Neuronal stem cell (in vitro differentiated cells): ENCODE measurements around the gene NXPE4.
"Not testable (repeated sequence)": the region's sequence is repeated elsewhere in the genome, so short reads cannot be mapped to it uniquely, and the experiment has no call there.

Source experiments
- DNase-seq: peaks from one replicate; pipeline ENCODE4 v3.0.0-alpha.2; 2013; ENCODE audit warnings: low spot score
- H2AFZ ChIP-seq: one replicate; pipeline ENCODE4 v1.6.1; 2013; ENCODE audit warnings: mild to moderate bottlenecking, low read length, inconsistent platforms
- H2AK5ac ChIP-seq: 2 replicates; pipeline ENCODE4 v1.6.1; 2013; ENCODE audit warnings: low read depth, mild to moderate bottlenecking, inconsistent platforms, low read length, moderate library complexity, mixed read lengths
- H2BK120ac ChIP-seq: 2 replicates; pipeline ENCODE4 v1.6.1; 2013; ENCODE audit warnings: low read depth, mild to moderate bottlenecking, inconsistent platforms, low read length, moderate library complexity, mixed read lengths
- H2BK12ac ChIP-seq: one replicate; pipeline ENCODE4 v1.6.1; 2013; ENCODE audit warnings: low read length, inconsistent platforms
- H2BK15ac ChIP-seq: 2 replicates; pipeline ENCODE4 v1.6.1; 2013; ENCODE audit warnings: mild to moderate bottlenecking, low read length, inconsistent platforms, mixed read lengths
- H2BK5ac ChIP-seq: one replicate; pipeline ENCODE4 v1.6.1; 2013; ENCODE audit warnings: inconsistent platforms, mild to moderate bottlenecking, low read length, moderate library complexity
- H3K14ac ChIP-seq: one replicate; pipeline ENCODE4 v1.6.1; 2013; ENCODE audit warnings: low read length, inconsistent platforms
- H3K18ac ChIP-seq: 2 replicates; pipeline ENCODE4 v1.6.1; 2013; ENCODE audit warnings: low read length, inconsistent platforms
- H3K23ac ChIP-seq: 2 replicates; pipeline ENCODE4 v1.6.1; 2013; ENCODE audit warnings: low read depth, mild to moderate bottlenecking, mixed read lengths, low read length, inconsistent platforms; ENCODE audit not compliant: poor library complexity
- H3K27ac ChIP-seq: replicated peaks from 3 replicates; pipeline ENCODE4 v1.5.1; 2013; ENCODE audit warnings: low read length, inconsistent platforms
- H3K27me3 ChIP-seq, 3 experiments: 2 replicates each; pipeline ENCODE4 v1.6.1; 2013; ENCODE audit warnings: low read length in 3 of 3, mild to moderate bottlenecking in 2 of 3, inconsistent platforms in 1 of 3, low read depth in 1 of 3, mixed read lengths in 1 of 3, moderate library complexity in 1 of 3; ENCODE audit not compliant: control insufficient read depth in 3 of 3, insufficient read depth in 3 of 3
- H3K36me3 ChIP-seq, 2 donors: replicated peaks in 1 of 2; 2 replicates each; pipeline ENCODE4 v1.6.1; 2013; ENCODE audit warnings: low read length in 2 of 2; ENCODE audit not compliant: control insufficient read depth in 2 of 2, insufficient read depth in 2 of 2
- H3K4ac ChIP-seq: 2 replicates; pipeline ENCODE4 v1.6.1; 2013; ENCODE audit warnings: inconsistent platforms, mild to moderate bottlenecking, low read length, moderate library complexity
- H3K4me1 ChIP-seq, 2 donors: 1 replicate in 1 of 2; 2 replicates in 1 of 2; pipeline ENCODE4 v1.6.1; 2013; ENCODE audit warnings: low read length in 2 of 2, low read depth in 1 of 2; ENCODE audit not compliant: control insufficient read depth in 2 of 2, insufficient read depth in 1 of 2
- H3K4me2 ChIP-seq: one replicate; pipeline ENCODE4 v1.6.1; 2013; ENCODE audit warnings: mild to moderate bottlenecking, low read length, inconsistent platforms; ENCODE audit not compliant: insufficient read depth, poor library complexity, severe bottlenecking
- H3K4me3 ChIP-seq, 2 donors: 2 replicates each; pipeline ENCODE4 v1.5.1; 2013; ENCODE audit warnings: low read length in 2 of 2, mild to moderate bottlenecking in 2 of 2, inconsistent platforms in 1 of 2, moderate library complexity in 1 of 2
- H3K79me1 ChIP-seq: one replicate; pipeline ENCODE4 v1.6.1; 2013; ENCODE audit warnings: low read depth, mild to moderate bottlenecking, inconsistent platforms, low read length, moderate library complexity
- H3K9ac ChIP-seq: one replicate; pipeline ENCODE4 v1.6.1; 2013; ENCODE audit warnings: mild to moderate bottlenecking, low read depth, low read length, inconsistent platforms; ENCODE audit not compliant: poor library complexity
- H3K9me3 ChIP-seq, 2 donors: replicated peaks in 1 of 2; 2 replicates each; pipeline versions ENCODE3 to v1.6.1; 2013; ENCODE audit warnings: low read length in 2 of 2, mild to moderate bottlenecking in 2 of 2, inconsistent platforms in 1 of 2, low read depth in 1 of 2, mixed read lengths in 1 of 2, moderate library complexity in 1 of 2; ENCODE audit not compliant: control insufficient read depth in 2 of 2, insufficient read depth in 1 of 2
- H4K8ac ChIP-seq: one replicate; pipeline ENCODE4 v1.6.1; 2013; ENCODE audit warnings: low read depth, mild to moderate bottlenecking, inconsistent platforms, low read length, moderate library complexity
- H4K91ac ChIP-seq: one replicate; pipeline ENCODE4 v1.6.1; 2013; ENCODE audit warnings: low read length, low read depth, mild to moderate bottlenecking, inconsistent platforms; ENCODE audit not compliant: poor library complexity
- WGBS, 2 donors: extraction: QIAGEN DNeasy Blood & Tissue Kit; methylation state at CpG; one replicate each; pipeline ENCODE4 v1.1.7; 2013; ENCODE audit warnings: missing lambda C conversion rate in 2 of 2, mixed read lengths in 1 of 2; ENCODE audit not compliant: insufficient read length in 2 of 2, insufficient replicate concordance in 1 of 2; ENCODE audit errors: extremely low coverage in 2 of 2; 5-methylcytosine and 5-hydroxymethylcytosine counted together

Gene NXPE4

GRCh38 chr11:114609429-114609828 lies 13.8 kb upstream of the NXPE4 start:
- no peak overlapping the region for H3K14ac ChIP-seq
- no peak overlapping the region for H4K91ac ChIP-seq
- peaks cover 10 to 32% of the 10 kb centered on the region in 2 donors for H3K9me3 ChIP-seq
- H3K9ac ChIP-seq: no peak overlapping the region
- H2AFZ ChIP-seq: no peak overlapping the region
- no peaks in the 10 kb centered on the region for H3K27me3 ChIP-seq
- no peak overlapping the region for H2BK120ac ChIP-seq
- H3K36me3 ChIP-seq: no peaks in the 10 kb centered on the region
- H3K79me1 ChIP-seq: no peaks in the 10 kb centered on the region
- no peak overlapping the region for H2BK15ac ChIP-seq
- no peak overlapping the region for H3K27ac ChIP-seq
- H3K18ac ChIP-seq: no peak overlapping the region
- no peak overlapping the region for H3K4me3 ChIP-seq
- H3K4me1 ChIP-seq: no peaks in the 10 kb centered on the region
- no peak overlapping the region for H3K4me2 ChIP-seq
- no CpG with 5 or more reads among the region's 9 CpGs for WGBS, 2 donors
- no peak overlapping the region for H2BK5ac ChIP-seq
- no peak overlapping the region for H3K4ac ChIP-seq
- no peak overlapping the region for H2AK5ac ChIP-seq
- no peak overlapping the region for H4K8ac ChIP-seq
- H3K23ac ChIP-seq: no peak overlapping the region
- H2BK12ac ChIP-seq: no peak overlapping the region
- DNase-seq: no peak

- H3K4me2 ChIP-seq, H2AFZ ChIP-seq, H3K9ac ChIP-seq, H3K14ac ChIP-seq, H3K23ac ChIP-seq, H3K27ac ChIP-seq, H3K4me1 ChIP-seq, H3K4ac ChIP-seq, H2AK5ac ChIP-seq, H3K36me3 ChIP-seq, H3K18ac ChIP-seq, H2BK120ac ChIP-seq, H4K8ac ChIP-seq, H3K79me1 ChIP-seq, H3K4me3 ChIP-seq, H2BK15ac ChIP-seq, H4K91ac ChIP-seq, DNase-seq, H2BK12ac ChIP-seq, H3K27me3 ChIP-seq, H2BK5ac ChIP-seq: not testable (repeated sequence)
- peaks cover 8 to 32% of the 10 kb centered on the region in 2 donors for H3K9me3 ChIP-seq
- WGBS, 2 donors: no CpG with 5 or more reads among the region's 9 CpGs
Observed at GRCh38 chr11:114608605-114609004, 13.0 kb upstream of the NXPE4 start.

DNA sequence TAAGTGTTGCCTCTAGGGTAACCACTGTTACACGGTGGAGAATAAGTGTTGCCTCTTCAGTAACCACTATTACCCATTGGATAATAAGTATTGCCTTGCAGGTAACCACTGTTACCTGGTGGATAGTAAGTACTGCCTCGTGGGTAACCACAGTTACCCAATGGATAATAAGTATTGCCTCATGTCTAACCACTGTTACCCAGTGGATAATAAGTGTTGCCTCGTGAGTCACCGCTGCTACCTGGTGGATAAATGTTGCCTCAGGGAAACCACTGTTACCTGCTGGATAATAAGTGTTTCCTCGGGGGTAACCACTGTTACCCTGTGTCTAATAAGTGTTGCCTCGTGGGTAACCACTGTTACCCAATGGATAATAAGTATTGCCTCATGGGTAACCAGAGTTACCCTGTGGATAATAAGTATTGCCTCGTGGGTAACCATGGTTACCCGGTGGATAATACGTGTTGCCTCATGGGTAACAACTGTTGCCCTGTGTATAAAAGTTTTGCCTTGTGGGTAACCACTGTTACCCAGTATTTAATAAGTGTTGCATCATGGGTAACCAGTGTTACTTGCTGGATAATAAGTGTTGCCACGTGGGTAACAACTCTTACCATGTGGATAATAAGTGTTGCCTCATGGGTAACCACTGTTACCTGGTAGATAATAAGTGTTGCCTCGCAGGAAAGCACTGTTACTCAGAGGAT lies 12.3 kb upstream of the NXPE4 start:
- H3K18ac ChIP-seq: no peak overlapping the region
- H3K79me1 ChIP-seq: no peaks in the 10 kb centered on the region
- no peak overlapping the region for H2AK5ac ChIP-seq
- H2AFZ ChIP-seq: no peak overlapping the region
- no peak overlapping the region for H2BK5ac ChIP-seq
- no peak for DNase-seq
- no peak overlapping the region for H3K23ac ChIP-seq
- no peak overlapping the region for H4K8ac ChIP-seq
- H3K9me3 ChIP-seq: peaks cover 8 to 32% of the 10 kb centered on the region in 2 donors
- H3K14ac ChIP-seq: no peak overlapping the region
- no peak overlapping the region for H2BK15ac ChIP-seq
- no peak overlapping the region for H3K4me3 ChIP-seq
- H3K27me3 ChIP-seq: no peaks in the 10 kb centered on the region
- H3K4ac ChIP-seq: no peak overlapping the region
- no peaks in the 10 kb centered on the region for H3K36me3 ChIP-seq
- H3K4me1 ChIP-seq: no peaks in the 10 kb centered on the region
- no peak overlapping the region for H3K4me2 ChIP-seq
- H3K27ac ChIP-seq: no peak overlapping the region
- no peak overlapping the region for H2BK12ac ChIP-seq
- H2BK120ac ChIP-seq: no peak overlapping the region
- no peak overlapping the region for H4K91ac ChIP-seq
- no CpG with 5 or more reads among the region's 11 CpGs for WGBS, 2 donors
- no peak overlapping the region for H3K9ac ChIP-seq

- not testable (repeated sequence) for H3K9ac ChIP-seq, H2AFZ ChIP-seq
- peaks cover 6 to 24% of the 10 kb centered on the region in 2 donors for H3K9me3 ChIP-seq
Observed at GRCh38 chr11:114606802-114607075, 11.2 kb upstream of the NXPE4 start.

More at GRCh38 chr11:114606802-114607075, 11.2 kb upstream of the NXPE4 start:
- H3K27ac ChIP-seq, H3K4me2 ChIP-seq, H4K91ac ChIP-seq, H3K18ac ChIP-seq, H2BK12ac ChIP-seq, H3K36me3 ChIP-seq, H3K4me1 ChIP-seq, H2BK15ac ChIP-seq, H2BK120ac ChIP-seq, H3K14ac ChIP-seq, DNase-seq, H3K79me1 ChIP-seq, H2AK5ac ChIP-seq, H3K4me3 ChIP-seq, H3K27me3 ChIP-seq, H2BK5ac ChIP-seq, H4K8ac ChIP-seq, H3K4ac ChIP-seq, H3K23ac ChIP-seq: not testable (repeated sequence)
- WGBS, 2 donors: no CpG with 5 or more reads among the region's 5 CpGs
